Measurements from ENCODE around the gene CSN1S1. TPM values are rescaled to one million over a fixed set of nuclear protein-coding genes. Genes with fewer than 3 reads are reported as not detected.
A peak's percentile ranks its signal among the peaks of the same experiment; 100 is the strongest.

CSN1S1 gene
- total and polyA plus RNA-seq, 4 donors, result not detected

- TF ChIP-seq, protein P1, sequence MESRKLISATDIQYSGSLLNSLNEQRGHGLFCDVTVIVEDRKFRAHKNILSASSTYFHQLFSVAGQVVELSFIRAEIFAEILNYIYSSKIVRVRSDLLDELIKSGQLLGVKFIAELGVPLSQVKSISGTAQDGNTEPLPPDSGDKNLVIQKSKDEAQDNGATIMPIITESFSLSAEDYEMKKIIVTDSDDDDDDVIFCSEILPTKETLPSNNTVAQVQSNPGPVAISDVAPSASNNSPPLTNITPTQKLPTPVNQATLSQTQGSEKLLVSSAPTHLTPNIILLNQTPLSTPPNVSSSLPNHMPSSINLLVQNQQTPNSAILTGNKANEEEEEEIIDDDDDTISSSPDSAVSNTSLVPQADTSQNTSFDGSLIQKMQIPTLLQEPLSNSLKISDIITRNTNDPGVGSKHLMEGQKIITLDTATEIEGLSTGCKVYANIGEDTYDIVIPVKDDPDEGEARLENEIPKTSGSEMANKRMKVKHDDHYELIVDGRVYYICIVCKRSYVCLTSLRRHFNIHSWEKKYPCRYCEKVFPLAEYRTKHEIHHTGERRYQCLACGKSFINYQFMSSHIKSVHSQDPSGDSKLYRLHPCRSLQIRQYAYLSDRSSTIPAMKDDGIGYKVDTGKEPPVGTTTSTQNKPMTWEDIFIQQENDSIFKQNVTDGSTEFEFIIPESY (IDR thresholded peaks at IDR 0.05), result no peak
- TF ChIP-seq NR2F2 (IDR thresholded peaks at IDR 0.05), result no peak
- no peak for TF ChIP-seq RXRA (IDR thresholded peaks at IDR 0.05)
- TF ChIP-seq EGR1 (IDR thresholded peaks at IDR 0.05; ENCODE audit: low read depth in 2 of 2), result no peak
- TF ChIP-seq, protein P2, sequence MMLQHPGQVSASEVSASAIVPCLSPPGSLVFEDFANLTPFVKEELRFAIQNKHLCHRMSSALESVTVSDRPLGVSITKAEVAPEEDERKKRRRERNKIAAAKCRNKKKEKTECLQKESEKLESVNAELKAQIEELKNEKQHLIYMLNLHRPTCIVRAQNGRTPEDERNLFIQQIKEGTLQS (IDR thresholded peaks at IDR 0.05), result no peak
- peak in 1 of 2 donors; percentile 6 for TF ChIP-seq HNF4A (conservative IDR thresholded peaks at IDR 0.05)
- TF ChIP-seq FOXA1 (IDR thresholded peaks at IDR 0.05), result no peak
These were observed 49.6 kb upstream of the CSN1S1 start (continued) for GRCh38 chr4:69881173-69881773.

DNA sequence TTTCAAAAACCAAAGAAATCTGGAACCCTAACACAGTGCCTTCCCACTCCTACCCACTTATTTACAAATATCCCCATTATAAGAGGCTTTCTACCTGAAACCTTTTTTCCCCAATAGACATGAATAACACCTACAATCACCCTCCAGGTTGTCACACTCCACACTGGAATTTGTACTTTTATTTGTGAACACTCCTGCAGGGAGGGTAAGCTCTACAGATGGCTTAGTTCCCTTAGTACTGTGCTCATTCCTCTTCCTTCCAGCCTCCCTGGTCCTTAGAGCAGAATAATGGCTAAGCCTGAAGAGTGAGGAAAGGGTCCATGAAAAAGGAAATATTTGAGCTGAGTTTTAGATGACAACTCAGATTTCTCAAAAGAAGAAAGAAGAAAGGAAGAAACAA is 48.7 kb upstream of the CSN1S1 start:
- Histone ChIP-seq H3K27me3 (ENCODE audit: control insufficient read depth in 4 of 4, insufficient read depth in 4 of 4, low read length in 3 of 4) (no peaks in the 10 kb centered on the region), H3K4me1 (ENCODE audit: control insufficient read depth in 4 of 4, insufficient read depth in 4 of 4, low read length in 3 of 4) (peaks cover 0 to 6% (median 2%) of the 10 kb centered on the region in 4 donors), H3K9me3 (ENCODE audit: control insufficient read depth in 4 of 4, low read length in 3 of 4) (peaks cover 0 to 3% (median under 1%) of the 10 kb centered on the region in 4 donors), H3K36me3 (ENCODE audit: control insufficient read depth in 4 of 4, insufficient read depth in 3 of 4, low read depth in 1 of 4, low read length in 3 of 4) (no peaks in the 10 kb centered on the region), H3K9ac (ENCODE audit: low read depth in 1 of 2, low read length in 2 of 2) (no peak overlapping the region), H3K27ac (ENCODE audit: low read depth in 1 of 2, low read length in 2 of 2) (no peak overlapping the region), H3K4me3 (ENCODE audit: low read depth in 1 of 3, low read length in 3 of 3) (no peak overlapping the region)
- TF ChIP-seq RXRA (IDR thresholded peaks at IDR 0.05) (no peak), HNF4A (conservative IDR thresholded peaks at IDR 0.05) (peak in 1 of 2 donors; percentile 6), GABPA (IDR thresholded peaks at IDR 0.05 in 1 of 2, conservative IDR thresholded peaks at IDR 0.05 in 1 of 2) (no peak)
- TF ChIP-seq, protein P3, sequence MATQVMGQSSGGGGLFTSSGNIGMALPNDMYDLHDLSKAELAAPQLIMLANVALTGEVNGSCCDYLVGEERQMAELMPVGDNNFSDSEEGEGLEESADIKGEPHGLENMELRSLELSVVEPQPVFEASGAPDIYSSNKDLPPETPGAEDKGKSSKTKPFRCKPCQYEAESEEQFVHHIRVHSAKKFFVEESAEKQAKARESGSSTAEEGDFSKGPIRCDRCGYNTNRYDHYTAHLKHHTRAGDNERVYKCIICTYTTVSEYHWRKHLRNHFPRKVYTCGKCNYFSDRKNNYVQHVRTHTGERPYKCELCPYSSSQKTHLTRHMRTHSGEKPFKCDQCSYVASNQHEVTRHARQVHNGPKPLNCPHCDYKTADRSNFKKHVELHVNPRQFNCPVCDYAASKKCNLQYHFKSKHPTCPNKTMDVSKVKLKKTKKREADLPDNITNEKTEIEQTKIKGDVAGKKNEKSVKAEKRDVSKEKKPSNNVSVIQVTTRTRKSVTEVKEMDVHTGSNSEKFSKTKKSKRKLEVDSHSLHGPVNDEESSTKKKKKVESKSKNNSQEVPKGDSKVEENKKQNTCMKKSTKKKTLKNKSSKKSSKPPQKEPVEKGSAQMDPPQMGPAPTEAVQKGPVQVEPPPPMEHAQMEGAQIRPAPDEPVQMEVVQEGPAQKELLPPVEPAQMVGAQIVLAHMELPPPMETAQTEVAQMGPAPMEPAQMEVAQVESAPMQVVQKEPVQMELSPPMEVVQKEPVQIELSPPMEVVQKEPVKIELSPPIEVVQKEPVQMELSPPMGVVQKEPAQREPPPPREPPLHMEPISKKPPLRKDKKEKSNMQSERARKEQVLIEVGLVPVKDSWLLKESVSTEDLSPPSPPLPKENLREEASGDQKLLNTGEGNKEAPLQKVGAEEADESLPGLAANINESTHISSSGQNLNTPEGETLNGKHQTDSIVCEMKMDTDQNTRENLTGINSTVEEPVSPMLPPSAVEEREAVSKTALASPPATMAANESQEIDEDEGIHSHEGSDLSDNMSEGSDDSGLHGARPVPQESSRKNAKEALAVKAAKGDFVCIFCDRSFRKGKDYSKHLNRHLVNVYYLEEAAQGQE (IDR thresholded peaks at IDR 0.05), result no peak
- TF ChIP-seq, protein P1 (IDR thresholded peaks at IDR 0.05), result no peak
- DNase-seq (ENCODE audit: low spot score), result no peak

DNA sequence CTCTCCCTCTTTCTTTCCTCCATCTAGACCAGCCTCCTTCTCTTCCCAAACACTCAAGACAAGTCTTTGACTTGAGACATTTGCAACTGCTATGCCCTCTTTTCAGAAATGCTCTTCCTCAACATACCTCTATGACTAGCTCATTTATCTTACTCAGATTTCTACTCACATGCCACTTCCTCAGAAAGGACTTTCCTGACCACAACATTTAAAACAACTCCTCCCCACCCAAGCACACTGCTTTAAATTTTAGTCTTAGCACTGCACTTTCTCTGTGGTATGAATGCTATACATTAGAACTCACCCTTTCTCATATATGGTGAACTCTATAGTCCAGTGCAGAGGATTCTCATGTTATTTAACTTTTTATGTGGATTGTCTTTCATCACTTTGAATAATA is 42.5 kb upstream of the CSN1S1 start:
- no peak for TF ChIP-seq HNF4G (IDR thresholded peaks at IDR 0.05)
- TF ChIP-seq, protein P1 (IDR thresholded peaks at IDR 0.05), result no peak
- no peak for TF ChIP-seq EGR1 (IDR thresholded peaks at IDR 0.05; ENCODE audit: low read depth in 2 of 2)
- TF ChIP-seq, protein P4, sequence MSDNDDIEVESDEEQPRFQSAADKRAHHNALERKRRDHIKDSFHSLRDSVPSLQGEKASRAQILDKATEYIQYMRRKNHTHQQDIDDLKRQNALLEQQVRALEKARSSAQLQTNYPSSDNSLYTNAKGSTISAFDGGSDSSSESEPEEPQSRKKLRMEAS (IDR thresholded peaks at IDR 0.05), result no peak
- no peak for TF ChIP-seq FOXA1 (IDR thresholded peaks at IDR 0.05)
- no peak for TF ChIP-seq NR2F2 (IDR thresholded peaks at IDR 0.05)
- no peak for TF ChIP-seq HNF4A (conservative IDR thresholded peaks at IDR 0.05)
- no peak for TF ChIP-seq FOXA2 (IDR thresholded peaks at IDR 0.05)
- TF ChIP-seq JUND (IDR thresholded peaks at IDR 0.05), result no peak
- no peak for TF ChIP-seq RAD21 (IDR thresholded peaks at IDR 0.05)
- TF ChIP-seq, protein P2 (IDR thresholded peaks at IDR 0.05), result no peak
- Histone ChIP-seq H3K9ac (ENCODE audit: low read depth in 1 of 2, low read length in 2 of 2) (no peak overlapping the region), H3K9me3 (ENCODE audit: control insufficient read depth in 4 of 4, low read length in 3 of 4) (peaks cover 0 to 1% (median under 1%) of the 10 kb centered on the region in 4 donors), H3K27me3 (ENCODE audit: control insufficient read depth in 4 of 4, insufficient read depth in 4 of 4, low read length in 3 of 4) (no peaks in the 10 kb centered on the region), H3K27ac (ENCODE audit: low read depth in 1 of 2, low read length in 2 of 2) (no peak overlapping the region), H3K36me3 (ENCODE audit: control insufficient read depth in 4 of 4, insufficient read depth in 3 of 4, low read depth in 1 of 4, low read length in 3 of 4) (no peaks in the 10 kb centered on the region), H3K4me3 (ENCODE audit: low read depth in 1 of 3, low read length in 3 of 3) (no peak overlapping the region), H3K4me1 (ENCODE audit: control insufficient read depth in 4 of 4, insufficient read depth in 4 of 4, low read length in 3 of 4) (no peaks in the 10 kb centered on the region)
- DNase-seq (ENCODE audit: low spot score), result no peak
